Activated CD4-positive, alpha-beta T cell treated with anti-CD3 and anti-CD28 coated beads, Interleukin-2, amount 50 U/mL, for 24 hours (primary cell): Measurements from ENCODE around the gene SCUBE1.

Source experiments
- DNase-seq, 2 donors: peaks; one replicate each; pipeline ENCODE4 v3.0.0-alpha.2; 2020; ENCODE audit warnings: low read depth in 1 of 2, low spot score in 1 of 2

The SCUBE1 gene

GRCh38 chr22:43303166-43303565, 40.0 kb downstream of the SCUBE1 start:
- no peak for DNase-seq

- DNase-seq: no peak
These were observed 40.6 kb downstream of the SCUBE1 start for GRCh38 chr22:43302531-43303041.

- no peak for DNase-seq
These were observed 41.3 kb downstream of the SCUBE1 start for GRCh38 chr22:43301866-43302265.

DNA sequence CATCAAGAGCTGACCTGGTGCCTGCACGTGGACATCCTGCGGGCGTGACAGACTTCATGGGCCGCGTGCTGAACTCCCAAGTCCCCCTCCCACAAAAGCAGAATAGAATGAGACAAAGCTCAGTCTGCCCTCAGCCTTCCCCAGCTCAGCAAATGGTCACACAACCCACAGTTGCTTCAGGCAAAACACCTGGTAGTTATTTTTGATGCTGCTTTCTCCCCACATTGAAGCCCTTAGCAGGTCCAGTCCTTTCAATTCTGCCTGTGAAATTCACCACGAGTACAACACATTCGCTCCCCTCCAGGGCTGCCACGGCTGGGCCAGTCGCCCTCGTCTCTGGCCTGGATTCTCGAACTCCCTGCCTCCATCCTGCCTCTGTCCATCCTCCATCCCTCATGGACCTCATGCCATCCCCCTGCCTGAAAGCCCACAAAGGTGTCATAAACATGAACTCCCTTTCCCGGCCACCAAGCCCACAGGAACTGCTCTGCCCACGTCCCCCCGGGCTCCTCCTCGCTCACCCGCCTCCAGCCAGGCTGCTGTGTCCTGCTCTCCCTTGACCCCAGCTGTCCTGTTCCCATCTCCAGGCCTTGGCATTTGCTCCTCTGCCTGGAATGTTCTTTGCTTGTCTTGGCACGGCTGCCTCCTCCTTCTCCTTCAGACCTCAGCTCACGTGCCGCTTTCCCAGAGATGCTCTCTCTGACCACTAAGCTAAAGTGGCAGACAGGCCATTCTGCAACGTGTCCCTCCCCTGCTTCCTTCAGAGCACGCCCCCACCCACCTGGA, 42.1 kb downstream of the SCUBE1 start:
- DNase-seq: no peak

GRCh38 chr22:43299736-43300135, 43.4 kb downstream of the SCUBE1 start:
- no peak for DNase-seq

- no peak for DNase-seq
These were observed 44.9 kb downstream of the SCUBE1 start for GRCh38 chr22:43298062-43298801.

DNA sequence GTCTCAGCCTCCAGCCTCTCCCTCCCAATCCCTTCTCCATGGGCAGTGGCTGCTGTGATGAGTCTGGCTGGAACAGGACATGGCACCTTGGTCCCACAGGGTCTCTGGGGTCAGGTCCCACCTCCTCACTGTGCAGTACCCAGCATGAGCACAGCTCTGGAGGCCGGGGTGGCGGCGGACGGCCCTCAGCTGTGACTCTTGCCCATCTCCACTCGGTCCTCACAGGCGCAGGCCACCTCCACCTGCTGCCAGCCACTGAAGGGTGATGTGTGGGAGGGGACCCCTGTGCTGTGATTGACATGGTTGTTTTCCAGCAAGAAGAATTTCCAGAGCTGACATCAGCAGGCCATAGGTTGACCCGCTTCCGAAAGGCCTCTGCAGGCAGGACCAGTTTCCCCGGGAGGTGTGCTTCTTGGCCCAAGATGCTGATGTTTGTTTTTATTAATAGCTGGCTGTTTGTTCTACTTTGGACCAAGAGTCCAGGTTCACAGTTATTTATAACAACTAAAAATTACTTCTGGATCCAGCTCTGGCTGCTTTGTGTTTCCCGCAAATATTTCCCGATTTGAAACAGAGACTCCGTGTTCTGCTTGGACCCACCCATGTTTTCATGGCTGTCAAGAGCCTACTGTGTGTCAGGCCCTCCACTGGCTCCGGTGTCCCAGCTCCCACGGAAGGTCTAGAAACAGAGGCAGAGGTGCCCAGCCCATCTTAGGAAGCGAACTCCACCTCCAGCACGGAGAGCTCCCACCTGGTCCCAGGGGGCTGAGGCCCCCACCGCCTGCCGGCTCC, 45.7 kb downstream of the SCUBE1 start:
- no peak for DNase-seq

- DNase-seq: no peak
These were observed 46.8 kb downstream of the SCUBE1 start for GRCh38 chr22:43296276-43296902.

GRCh38 chr22:43295660-43296059, 47.5 kb downstream of the SCUBE1 start:
- no peak for DNase-seq

DNA sequence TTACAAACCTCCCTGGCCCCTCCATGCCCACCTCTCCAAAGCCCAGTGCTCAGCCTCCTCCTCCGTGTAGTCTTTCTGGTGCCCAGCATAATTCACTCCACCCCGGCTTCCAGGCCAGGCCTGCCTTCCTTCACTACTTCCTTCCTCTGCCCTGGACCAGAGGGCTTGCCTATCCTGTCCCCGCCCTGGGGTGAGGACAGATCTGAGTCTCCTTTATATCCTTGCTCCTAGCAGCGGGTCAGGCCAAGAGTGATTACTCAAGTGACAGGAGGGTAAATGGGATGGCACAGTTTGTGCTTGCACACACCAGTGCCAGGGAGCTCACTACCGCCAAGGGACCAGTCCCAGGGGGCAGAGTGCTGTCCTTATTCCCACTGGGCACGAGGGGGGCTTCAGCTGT, 48.0 kb downstream of the SCUBE1 start:
- DNase-seq: no peak

DNA sequence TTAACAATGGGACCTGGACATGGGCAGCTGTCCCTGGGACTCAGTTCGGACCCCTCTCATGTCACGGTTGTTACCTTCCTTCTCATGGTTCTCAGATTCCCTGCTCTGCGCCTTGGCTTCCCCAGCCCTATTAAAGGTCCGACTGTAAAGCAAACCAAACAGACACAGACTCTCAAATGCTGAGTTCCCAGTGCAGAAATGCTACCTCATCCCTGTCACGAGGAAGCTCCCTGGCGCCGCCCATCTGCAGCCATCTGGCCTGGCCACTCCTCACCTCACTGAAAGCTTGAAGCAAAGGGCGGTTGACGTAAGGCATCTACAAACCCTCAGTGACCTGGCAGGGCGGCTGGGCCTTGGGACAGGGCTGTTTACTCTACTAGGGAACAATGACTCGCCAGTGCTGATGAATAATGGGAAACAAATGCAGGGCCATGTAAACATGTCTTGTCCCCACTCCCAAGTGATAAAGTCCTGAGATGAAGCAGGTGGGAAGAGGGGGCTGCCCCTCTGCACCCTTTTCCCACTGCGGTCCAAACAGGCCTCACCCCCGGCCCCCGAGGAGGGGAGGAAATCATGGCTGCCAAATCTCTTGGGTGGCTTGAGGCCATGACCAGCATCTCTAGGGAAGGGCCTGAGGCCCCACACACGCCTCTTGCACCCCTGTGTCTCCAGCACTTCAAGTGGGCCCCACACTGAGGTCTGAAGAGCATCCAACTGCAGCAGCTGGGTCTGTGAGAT, 49.3 kb downstream of the SCUBE1 start:
- DNase-seq: no peak

- no peak for DNase-seq
These were observed 49.9 kb downstream of the SCUBE1 start for GRCh38 chr22:43293259-43293654.

DNA sequence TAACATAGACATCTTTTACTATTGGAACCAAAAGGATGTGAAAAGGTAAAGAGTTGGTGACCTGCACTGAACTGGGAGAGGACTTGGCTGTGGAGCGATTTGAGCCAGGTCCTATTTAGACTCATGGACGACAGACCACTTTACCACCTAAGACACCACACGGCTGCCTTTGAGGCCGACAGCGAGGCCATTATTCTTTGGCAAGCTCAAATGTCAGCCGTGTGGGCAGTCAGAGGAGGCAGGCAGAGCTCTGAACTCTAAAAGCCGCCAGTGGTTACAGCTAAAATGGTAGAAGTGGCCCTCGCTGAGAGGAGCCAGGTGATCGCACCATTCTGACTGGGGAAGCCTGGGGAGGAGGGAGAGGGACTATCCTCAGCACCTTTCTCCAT, 50.5 kb downstream of the SCUBE1 start:
- no peak for DNase-seq

- DNase-seq: no peak
These were observed 51.8 kb downstream of the SCUBE1 start for GRCh38 chr22:43291381-43291780.

DNA sequence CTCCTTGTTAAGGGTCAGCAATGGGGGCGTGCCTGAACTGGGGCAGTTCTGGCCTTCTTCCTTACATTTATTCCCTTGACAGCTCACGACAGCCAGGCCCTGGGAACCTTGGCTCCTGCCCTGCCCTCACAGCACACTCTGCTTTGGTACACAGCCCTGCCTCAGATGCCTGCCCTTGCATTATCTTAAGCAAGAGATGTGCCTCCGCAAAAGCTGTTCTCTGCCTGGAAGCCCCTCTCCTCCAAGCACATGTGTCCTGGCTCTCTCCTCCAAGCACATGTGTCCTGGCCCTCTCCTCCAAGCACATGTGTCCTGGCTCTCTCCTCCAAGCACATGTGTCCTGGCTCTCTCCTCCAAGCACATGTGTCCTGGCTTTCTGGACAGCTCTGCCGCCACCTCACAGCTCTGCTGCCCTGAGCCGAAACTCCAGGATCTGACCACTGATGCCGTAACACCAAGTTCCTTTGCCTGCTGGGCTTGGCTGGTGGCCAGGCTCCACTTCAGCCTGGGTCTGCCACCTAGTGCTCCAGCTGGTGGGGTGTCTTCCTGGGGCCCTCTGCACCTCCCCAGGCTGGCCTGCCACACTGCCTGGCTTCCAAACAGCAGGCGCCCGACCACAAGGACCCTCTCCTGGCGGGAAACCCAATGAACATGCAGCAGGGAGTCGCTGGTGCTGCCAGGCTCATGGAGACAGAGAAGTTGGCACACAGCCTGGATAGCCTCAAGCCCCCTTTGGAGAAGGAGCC, 53.0 kb downstream of the SCUBE1 start:
- DNase-seq: no peak

DNA sequence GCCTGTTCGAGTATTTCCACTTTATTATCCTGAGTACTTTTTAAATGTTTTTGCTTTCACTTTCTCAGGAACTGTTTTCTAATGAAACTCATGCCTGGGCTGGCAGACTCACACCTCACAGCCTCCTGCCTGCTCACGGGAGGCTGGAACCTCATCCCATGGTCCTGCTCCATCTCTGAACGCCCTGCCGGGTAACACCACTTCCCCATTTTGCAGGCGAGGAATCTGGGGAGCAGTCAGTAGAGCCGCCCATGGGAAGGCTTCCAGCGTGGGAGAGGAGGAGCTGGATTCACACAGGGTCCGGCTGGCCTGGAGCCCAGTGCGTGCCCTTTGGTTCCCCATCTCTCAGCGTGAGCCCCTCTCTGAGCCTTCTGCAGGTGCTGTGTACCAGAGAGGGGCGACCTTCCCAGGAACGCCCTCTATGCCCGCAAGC, 53.6 kb downstream of the SCUBE1 start:
- DNase-seq: no peak

DNA sequence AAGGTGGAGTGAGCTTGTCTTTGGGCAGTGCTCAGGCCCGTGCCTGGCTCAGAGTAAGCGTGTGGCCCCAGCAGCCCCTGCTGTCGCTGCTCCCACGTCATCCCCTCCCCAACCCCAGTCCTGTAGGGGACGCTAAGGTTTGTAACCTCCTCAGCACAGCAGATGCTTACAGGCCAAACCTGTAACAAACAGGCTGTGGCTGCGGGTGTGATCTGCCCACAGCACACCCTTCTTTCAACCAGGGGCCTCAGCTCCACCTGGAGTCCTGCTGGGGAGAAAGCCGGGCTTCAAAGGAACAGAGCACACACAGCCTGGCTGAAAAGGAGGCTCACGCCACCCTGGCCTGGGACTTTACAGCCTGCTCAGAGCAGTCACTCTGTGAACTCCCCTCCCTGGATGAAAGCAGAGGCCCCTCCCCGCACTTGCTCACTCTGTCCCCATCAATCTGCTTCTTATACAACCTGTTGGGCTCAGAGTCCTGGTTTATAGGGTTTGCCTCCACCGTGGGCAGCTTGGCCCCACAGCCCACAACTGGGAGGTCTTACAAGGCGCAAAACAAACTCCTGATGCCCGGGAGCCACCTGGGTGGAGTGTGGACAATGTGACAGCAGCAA, 54.3 kb downstream of the SCUBE1 start:
- no peak for DNase-seq

GRCh38 chr22:43288378-43288777, 54.8 kb downstream of the SCUBE1 start:
- no peak for DNase-seq

DNA sequence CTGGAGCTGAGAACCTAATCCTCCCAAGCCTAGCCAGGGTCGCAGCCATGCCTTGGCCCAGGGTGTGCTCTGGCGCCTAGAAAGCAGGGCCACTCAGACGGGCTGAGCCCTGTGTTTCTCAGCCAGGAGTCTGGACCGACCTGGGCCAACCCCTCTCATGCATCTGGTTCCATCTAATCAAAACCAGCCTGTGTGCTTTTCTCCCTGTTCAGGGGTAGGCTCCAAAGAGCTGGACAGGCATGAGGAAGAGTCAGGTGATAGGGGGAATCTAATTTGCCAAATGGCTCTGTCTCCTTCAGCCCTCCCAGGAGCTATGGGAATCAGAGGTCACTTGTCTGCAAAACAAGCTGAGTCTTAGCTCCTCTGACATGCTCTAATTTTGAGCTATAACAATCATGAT, 55.7 kb downstream of the SCUBE1 start:
- DNase-seq: no peak
